ENCODE measurements around the gene ZNF184.

DNA sequence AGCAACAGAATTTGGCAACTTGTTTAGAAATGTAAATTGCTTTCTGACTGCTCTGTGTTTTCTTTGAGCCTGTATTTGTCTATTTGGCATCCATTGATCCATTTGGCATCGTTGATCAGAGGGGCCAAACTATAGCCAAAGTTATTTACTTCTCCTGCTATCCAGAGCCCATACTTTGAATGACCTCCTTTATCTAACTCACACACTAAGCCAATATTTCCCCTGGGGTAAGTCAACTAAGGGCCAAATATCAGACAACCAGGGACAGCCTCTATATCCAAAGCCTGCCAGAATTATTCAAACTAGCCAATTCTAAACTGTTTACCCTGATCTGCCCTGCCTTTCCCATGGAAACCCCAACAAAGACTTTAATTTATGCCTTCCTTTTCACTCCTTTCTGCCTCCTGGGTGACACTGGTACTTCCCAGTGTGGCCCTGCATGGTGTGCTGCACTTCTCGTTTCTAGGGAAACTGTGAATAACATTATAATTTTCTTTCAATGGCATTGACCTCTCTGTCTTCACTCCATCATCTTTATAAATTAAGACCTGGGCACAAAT is 19.8 kb upstream of the ZNF184 start:
- TF ChIP-seq, protein P1, sequence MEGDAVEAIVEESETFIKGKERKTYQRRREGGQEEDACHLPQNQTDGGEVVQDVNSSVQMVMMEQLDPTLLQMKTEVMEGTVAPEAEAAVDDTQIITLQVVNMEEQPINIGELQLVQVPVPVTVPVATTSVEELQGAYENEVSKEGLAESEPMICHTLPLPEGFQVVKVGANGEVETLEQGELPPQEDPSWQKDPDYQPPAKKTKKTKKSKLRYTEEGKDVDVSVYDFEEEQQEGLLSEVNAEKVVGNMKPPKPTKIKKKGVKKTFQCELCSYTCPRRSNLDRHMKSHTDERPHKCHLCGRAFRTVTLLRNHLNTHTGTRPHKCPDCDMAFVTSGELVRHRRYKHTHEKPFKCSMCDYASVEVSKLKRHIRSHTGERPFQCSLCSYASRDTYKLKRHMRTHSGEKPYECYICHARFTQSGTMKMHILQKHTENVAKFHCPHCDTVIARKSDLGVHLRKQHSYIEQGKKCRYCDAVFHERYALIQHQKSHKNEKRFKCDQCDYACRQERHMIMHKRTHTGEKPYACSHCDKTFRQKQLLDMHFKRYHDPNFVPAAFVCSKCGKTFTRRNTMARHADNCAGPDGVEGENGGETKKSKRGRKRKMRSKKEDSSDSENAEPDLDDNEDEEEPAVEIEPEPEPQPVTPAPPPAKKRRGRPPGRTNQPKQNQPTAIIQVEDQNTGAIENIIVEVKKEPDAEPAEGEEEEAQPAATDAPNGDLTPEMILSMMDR (conservative IDR thresholded peaks at IDR 0.05): no peak
- TF ChIP-seq EZH2 (IDR thresholded peaks at IDR 0.05; ENCODE audit: low read depth): no peak

All from PC-9 (cell line).